ENCODE measurements around the gene ZNF174.
A peak's percentile ranks its signal among the peaks of the same experiment; 100 is the strongest.

The ZNF174 gene

GRCh38 chr16:3444032-3444388 lies 43.0 kb downstream of the ZNF174 start:
- no peak for DNase-seq

DNA sequence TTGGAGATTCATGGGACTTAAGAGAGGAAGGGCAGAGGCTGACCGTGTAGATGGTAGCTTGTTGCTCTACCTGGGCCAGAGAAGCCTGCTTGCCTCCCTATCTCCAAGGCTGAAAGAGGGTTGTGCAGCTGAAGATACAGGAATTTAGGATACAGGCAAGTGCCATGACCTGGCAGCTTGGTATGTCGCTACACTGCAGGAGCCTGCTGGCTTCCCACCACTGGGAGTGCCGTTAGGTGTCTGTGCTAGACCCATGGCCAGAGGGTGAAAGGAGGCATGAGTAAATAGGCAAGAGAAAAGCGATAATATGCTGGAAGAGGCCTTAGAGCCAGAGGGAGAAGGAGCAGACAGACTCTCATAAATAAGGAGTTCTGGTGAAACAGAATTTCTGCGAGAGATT lies 53.1 kb downstream of the ZNF174 start:
- DNase-seq, result no peak

- DNase-seq, result no peak
Measured at GRCh38 chr16:3454631-3455147, 53.7 kb downstream of the ZNF174 start.

DNA sequence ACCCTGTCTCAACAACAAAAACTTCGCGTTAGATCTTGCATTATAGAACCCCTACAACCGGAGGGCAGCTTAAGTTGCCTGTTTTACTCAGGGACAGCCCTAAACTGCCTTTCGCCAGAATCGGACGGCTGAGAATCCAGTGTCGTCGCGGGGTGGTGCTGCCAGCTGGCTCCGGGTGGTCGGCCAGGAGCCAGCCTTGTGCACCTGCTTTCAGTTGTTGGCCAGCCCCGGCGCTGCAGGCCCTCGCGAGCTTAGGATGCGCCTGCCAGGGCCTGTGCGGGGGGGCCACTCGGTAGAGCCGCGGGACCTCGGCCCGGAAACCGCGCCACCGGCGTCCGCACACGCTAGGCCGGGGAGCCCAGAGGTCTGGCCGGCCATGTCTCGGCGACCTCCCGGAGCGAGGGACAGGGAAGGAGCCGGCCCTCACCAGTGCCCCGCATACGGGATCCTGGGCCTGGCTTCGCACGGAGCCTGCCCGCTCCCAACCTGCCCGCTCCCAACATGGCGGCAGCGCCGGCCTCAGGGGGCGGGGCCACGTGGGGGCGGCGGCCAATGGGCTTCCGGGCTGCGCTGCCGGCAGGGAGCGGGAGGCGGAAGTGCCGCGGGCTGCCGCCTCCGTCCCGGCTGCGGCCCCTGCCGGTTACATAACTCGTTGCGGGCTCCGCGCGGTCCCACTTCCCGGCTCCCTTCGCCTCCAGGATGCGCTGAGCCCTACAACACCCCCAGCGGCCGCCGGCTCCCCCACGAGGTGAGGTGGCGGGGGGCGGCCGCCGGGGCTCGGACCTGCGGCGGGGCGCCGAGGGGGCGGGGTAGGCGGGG lies 56.6 kb downstream of the ZNF174 start:
- peak; percentile 87 for DNase-seq

GRCh38 chr16:3458278-3458851 lies 57.4 kb downstream of the ZNF174 start:
- no peak for DNase-seq

DNA sequence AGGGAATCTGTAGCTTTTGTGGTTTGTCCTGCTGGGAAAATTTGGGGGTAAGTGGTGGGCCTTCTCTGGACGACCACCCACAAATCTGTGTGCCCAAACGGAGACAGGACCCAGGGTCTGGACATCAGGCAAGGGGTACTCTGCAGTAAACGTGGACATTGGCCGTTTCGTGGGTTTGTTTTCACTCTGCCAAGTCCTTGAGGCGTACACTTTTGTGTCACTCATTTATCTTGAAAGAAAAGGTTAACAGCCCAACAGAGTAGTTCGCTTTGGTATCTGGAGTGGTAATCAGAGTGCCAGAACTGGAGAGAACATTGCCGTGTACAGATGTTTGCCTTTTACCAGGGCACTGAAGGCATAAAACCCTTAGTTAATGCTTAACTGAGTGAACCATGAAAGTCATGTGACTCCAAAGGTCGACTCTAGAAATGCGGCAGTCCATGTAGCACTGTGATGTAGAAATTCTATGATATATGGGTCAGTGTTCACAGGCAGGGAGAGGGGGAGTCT lies 57.9 kb downstream of the ZNF174 start:
- DNase-seq, result no peak

All from activated CD4-positive, alpha-beta T cell treated with anti-CD3 and anti-CD28 coated beads, Interleukin-2, amount 50 U/mL, for 1 hour (primary cell).